ENCODE measurements around the gene TNFSF13B.

TNFSF13B gene

GRCh38 chr13:108326309-108326708, 56.8 kb downstream of the TNFSF13B start:
- peaks cover 60 to 66% of the 10 kb centered on the region in 2 experiments for H3K4me1 ChIP-seq (ENCODE audit: control insufficient read depth in 1 of 2, insufficient read depth in 1 of 2, low read depth in 1 of 2, low read length in 1 of 2)
- H3K27me3 ChIP-seq, result no peaks in the 10 kb centered on the region
- no peaks in the 10 kb centered on the region for H3K36me3 ChIP-seq
- H3K27ac ChIP-seq, result peak overlapping the region; percentile 90
- H3K4me3 ChIP-seq (ENCODE audit: low read depth in 1 of 2, low read length in 1 of 2), result peak overlapping the region; percentile 1 to 45
- no peaks in the 10 kb centered on the region for H3K9me3 ChIP-seq
- TF ChIP-seq CTCF (IDR thresholded peaks at IDR 0.05), result no peak

- no peak overlapping the region for H3K4me3 ChIP-seq (ENCODE audit: low read depth in 1 of 2, low read length in 1 of 2)
- H3K4me1 ChIP-seq (ENCODE audit: control insufficient read depth in 1 of 2, insufficient read depth in 1 of 2, low read depth in 1 of 2, low read length in 1 of 2), result peaks cover 44 to 47% of the 10 kb centered on the region in 2 experiments
- no peak overlapping the region for H3K27ac ChIP-seq
- no peaks in the 10 kb centered on the region for H3K36me3 ChIP-seq
- TF ChIP-seq CTCF (IDR thresholded peaks at IDR 0.05), result no peak
- no peaks in the 10 kb centered on the region for H3K9me3 ChIP-seq
- H3K27me3 ChIP-seq, result no peaks in the 10 kb centered on the region
These were observed 59.3 kb downstream of the TNFSF13B start for GRCh38 chr13:108328848-108329247.

GRCh38 chr13:108332791-108333190, 63.3 kb downstream of the TNFSF13B start:
- H3K4me1 ChIP-seq (ENCODE audit: control insufficient read depth in 1 of 2, insufficient read depth in 1 of 2, low read depth in 1 of 2, low read length in 1 of 2), result peaks cover 4 to 8% of the 10 kb centered on the region in 2 experiments
- TF ChIP-seq CTCF (IDR thresholded peaks at IDR 0.05), result no peak
- no peak overlapping the region for H3K27ac ChIP-seq
- no peaks in the 10 kb centered on the region for H3K27me3 ChIP-seq
- no peaks in the 10 kb centered on the region for H3K36me3 ChIP-seq
- no peaks in the 10 kb centered on the region for H3K9me3 ChIP-seq
- no peak overlapping the region for H3K4me3 ChIP-seq (ENCODE audit: low read depth in 1 of 2, low read length in 1 of 2)

GRCh38 chr13:108342369-108343289, 73.1 kb downstream of the TNFSF13B start:
- Histone ChIP-seq H3K4me1 (ENCODE audit: control insufficient read depth in 1 of 2, insufficient read depth in 1 of 2, low read depth in 1 of 2, low read length in 1 of 2) (peaks cover 15 to 21% of the 10 kb centered on the region in 2 experiments), H3K36me3 (no peaks in the 10 kb centered on the region), H3K9me3 (no peaks in the 10 kb centered on the region), H3K27ac (peak overlapping the region; percentile 66), H3K4me3 (ENCODE audit: low read depth in 1 of 2, low read length in 1 of 2) (peak overlapping the region; percentile 1 to 36), H3K27me3 (no peaks in the 10 kb centered on the region)
- no peak for TF ChIP-seq CTCF (IDR thresholded peaks at IDR 0.05)

- no peak for TF ChIP-seq CTCF (IDR thresholded peaks at IDR 0.05)
- H3K27me3 ChIP-seq, result no peaks in the 10 kb centered on the region
- no peak overlapping the region for H3K27ac ChIP-seq
- H3K4me1 ChIP-seq (ENCODE audit: control insufficient read depth in 1 of 2, insufficient read depth in 1 of 2, low read depth in 1 of 2, low read length in 1 of 2), result peaks cover 15 to 21% of the 10 kb centered on the region in 2 experiments
- no peaks in the 10 kb centered on the region for H3K9me3 ChIP-seq
- no peaks in the 10 kb centered on the region for H3K36me3 ChIP-seq
- H3K4me3 ChIP-seq (ENCODE audit: low read depth in 1 of 2, low read length in 1 of 2), result no peak overlapping the region
These were observed 75.5 kb downstream of the TNFSF13B start for GRCh38 chr13:108345016-108345415.
